ENCODE data around the gene OSBPL3.

OSBPL3 gene

GRCh38 chr7:24894429-24895221 lies 85.4 kb downstream of the OSBPL3 start:
- no peaks in the 10 kb centered on the region for H3K9me3 ChIP-seq (replicated peaks; ENCODE audit: insufficient read depth, low read length)
- DNase-seq = no peak
- H4K20me1 ChIP-seq (ENCODE audit: insufficient read depth, low read length) = no peaks in the 10 kb centered on the region
- H3K4me2 ChIP-seq (ENCODE audit: low read depth, low read length) = no peak overlapping the region
- TF ChIP-seq EZH2phosphoT487 (IDR thresholded peaks at IDR 0.05; ENCODE audit: low read length) (no peak), CTCF (IDR thresholded peaks at IDR 0.05; ENCODE audit: low read length) (peak; percentile 14; the same call in 1 of the 2 replicates), EZH2 (optimal IDR thresholded peaks at IDR 0.05; ENCODE audit: low read depth, low read length) (no peak)
- no peak overlapping the region for H3K9ac ChIP-seq (ENCODE audit: low read length)
- H3F3A ChIP-seq (ENCODE audit: insufficient read depth, low read length) = peaks cover 6% of the 10 kb centered on the region; the same call in 1 of the 2 replicates
- H3K4me1 ChIP-seq (ENCODE audit: low read length) = peaks cover 53% of the 10 kb centered on the region
- no peaks in the 10 kb centered on the region for H3K36me3 ChIP-seq (replicated peaks; ENCODE audit: insufficient read depth, low read length)
- no peak overlapping the region for H2AFZ ChIP-seq (ENCODE audit: low read length)
- no peaks in the 10 kb centered on the region for H3K9me2 ChIP-seq (replicated peaks; ENCODE audit: insufficient read depth, low read length)
- no peak overlapping the region for H3K27ac ChIP-seq (ENCODE audit: low read length)
- no peak overlapping the region for H3K4me3 ChIP-seq (ENCODE audit: low read length)
- no peaks in the 10 kb centered on the region for H3K27me3 ChIP-seq (replicated peaks; ENCODE audit: insufficient read depth, low read length)
- peaks cover 81% of the 10 kb centered on the region for H3K79me2 ChIP-seq (ENCODE audit: low read length)

- Histone ChIP-seq H3K79me2 (ENCODE audit: low read length) (peaks cover 65% of the 10 kb centered on the region), H3K36me3 (replicated peaks; ENCODE audit: insufficient read depth, low read length) (no peaks in the 10 kb centered on the region), H3K9me3 (replicated peaks; ENCODE audit: insufficient read depth, low read length) (no peaks in the 10 kb centered on the region), H3K9me2 (replicated peaks; ENCODE audit: insufficient read depth, low read length) (no peaks in the 10 kb centered on the region), H3K27me3 (replicated peaks; ENCODE audit: insufficient read depth, low read length) (no peaks in the 10 kb centered on the region), H3F3A (ENCODE audit: insufficient read depth, low read length) (peaks cover 2% of the 10 kb centered on the region; the same call in 1 of the 2 replicates), H3K27ac (ENCODE audit: low read length) (no peak overlapping the region), H3K9ac (ENCODE audit: low read length) (no peak overlapping the region), H2AFZ (ENCODE audit: low read length) (no peak overlapping the region), H3K4me2 (ENCODE audit: low read depth, low read length) (no peak overlapping the region), H3K4me1 (ENCODE audit: low read length) (peaks cover 47% of the 10 kb centered on the region), H4K20me1 (ENCODE audit: insufficient read depth, low read length) (no peaks in the 10 kb centered on the region), H3K4me3 (ENCODE audit: low read length) (no peak overlapping the region)
- no peak for DNase-seq
- no peak for TF ChIP-seq EZH2 (optimal IDR thresholded peaks at IDR 0.05; ENCODE audit: low read depth, low read length)
- no peak for TF ChIP-seq CTCF (IDR thresholded peaks at IDR 0.05; ENCODE audit: low read length)
- no peak for TF ChIP-seq EZH2phosphoT487 (IDR thresholded peaks at IDR 0.05; ENCODE audit: low read length)
These were observed 88.7 kb downstream of the OSBPL3 start for GRCh38 chr7:24891311-24891735.

GRCh38 chr7:24889611-24890010 lies 90.4 kb downstream of the OSBPL3 start:
- H3K9me2 ChIP-seq (replicated peaks; ENCODE audit: insufficient read depth, low read length) = no peaks in the 10 kb centered on the region
- no peak overlapping the region; the same call in 1 of the 2 replicates for H3K27ac ChIP-seq (ENCODE audit: low read length)
- TF ChIP-seq CTCF (IDR thresholded peaks at IDR 0.05; ENCODE audit: low read length) = no peak
- no peak for TF ChIP-seq EZH2 (optimal IDR thresholded peaks at IDR 0.05; ENCODE audit: low read depth, low read length)
- no peak for TF ChIP-seq EZH2phosphoT487 (IDR thresholded peaks at IDR 0.05; ENCODE audit: low read length)
- no peak overlapping the region for H3K4me3 ChIP-seq (ENCODE audit: low read length)
- H3K4me1 ChIP-seq (ENCODE audit: low read length) = peaks cover 32% of the 10 kb centered on the region
- no peaks in the 10 kb centered on the region for H3K36me3 ChIP-seq (replicated peaks; ENCODE audit: insufficient read depth, low read length)
- peaks cover 52% of the 10 kb centered on the region for H3K79me2 ChIP-seq (ENCODE audit: low read length)
- DNase-seq = no peak
- H3K4me2 ChIP-seq (ENCODE audit: low read depth, low read length) = 0 out of 2 replicates have a peak overlapping the region, but pooled peaks have one; percentile 2
- no peaks in the 10 kb centered on the region for H4K20me1 ChIP-seq (ENCODE audit: insufficient read depth, low read length)
- H3K9me3 ChIP-seq (replicated peaks; ENCODE audit: insufficient read depth, low read length) = no peaks in the 10 kb centered on the region
- no peak overlapping the region for H2AFZ ChIP-seq (ENCODE audit: low read length)
- no peaks in the 10 kb centered on the region for H3K27me3 ChIP-seq (replicated peaks; ENCODE audit: insufficient read depth, low read length)
- H3K9ac ChIP-seq (ENCODE audit: low read length) = no peak overlapping the region
- H3F3A ChIP-seq (ENCODE audit: insufficient read depth, low read length) = no peaks in the 10 kb centered on the region

Measured in MM.1S (cell line).